K562 (cell line): ENCODE results near the gene TOMM70. TPM values are rescaled to one million over a fixed set of nuclear protein-coding genes. Genes with fewer than 3 reads are reported as not detected.

Experiments used
- ATAC-seq: fragments of 200-7000 bp; cut with Tn5 transposase; 3 replicates; pipeline ENCODE4 v1.9.1; 2020; ENCODE audit warnings: moderate library complexity
- BruUV-seq: library from RNA; stranded (reverse); fragments of 400-500 nt; replicated peaks from 2 replicates; lab custom pipeline; 2021; lab: Mats Ljungman, UMichigan
- CTCF ChIA-PET: fragments of 300-600 bp; formaldehyde crosslinking; extraction: SDS; loops from one replicate; lab custom pipeline; 2021; ENCODE audit warnings: low intra/inter-chr PET ratio; lab: Yijun Ruan, JAX
- POLR2A ChIA-PET: fragments of 300-600, 350-650 bp; sonication (Branson Sonifier 250); formaldehyde crosslinking; extraction: SDS; loops from one replicate; lab custom pipeline; 2021; ENCODE audit warnings: antibody characterized with exemption, inconsistent platforms; lab: Yijun Ruan, JAX
- DNase-seq, 4 experiments: peaks; one replicate each; pipeline versions ENCODE4 v3.0.0 to v3.0.0-alpha.2; 2011 to 2018; ENCODE audit warnings: low spot score in 3 of 4, mixed read lengths in 3 of 4; ENCODE audit errors: extremely low read depth in 1 of 4
- FAIRE-seq: peaks from 2 replicates; lab custom pipeline; 2011; peaks lifted over from hg19 to GRCh38; lab: Jason Lieb, UNC
- H2AFZ ChIP-seq: 2 replicates; pipeline ENCODE4 v1.6.0; 2011; ENCODE audit warnings: low read depth, low read length, control low read depth, inconsistent platforms
- H3K27ac ChIP-seq: fragments of 200-600 bp; 3 replicates; pipeline ENCODE4 v1.8.0; 2011; ENCODE audit warnings: low read depth, mild to moderate bottlenecking, control low read depth, inconsistent platforms, low read length, moderate library complexity, mixed read lengths; ENCODE audit errors: extremely low read depth
- H3K27me3 ChIP-seq, 2 experiments: fragments of 300-600 bp in 1 of 2; 2 replicates in 1 of 2; 3 replicates in 1 of 2; pipeline versions ENCODE4 v1.6.0 to v1.8.0; 2011; ENCODE audit warnings: inconsistent platforms in 2 of 2, low read length in 2 of 2, mild to moderate bottlenecking in 1 of 2, mixed read lengths in 1 of 2, moderate library complexity in 1 of 2; ENCODE audit not compliant: control insufficient read depth in 2 of 2, insufficient read depth in 2 of 2
- H3K36me3 ChIP-seq: fragments of 300-600 bp; 3 replicates; pipeline ENCODE4 v1.8.0; 2011; ENCODE audit warnings: mild to moderate bottlenecking, low read length, inconsistent platforms; ENCODE audit not compliant: control insufficient read depth, insufficient read depth
- H3K4me1 ChIP-seq, 2 experiments: fragments of 200-600 bp in 1 of 2; replicated peaks in 1 of 2; 2 replicates in 1 of 2; 3 replicates in 1 of 2; pipeline versions ENCODE4 v1.5.1 to v1.8.0; 2011; ENCODE audit warnings: inconsistent platforms in 2 of 2, low read length in 2 of 2, mild to moderate bottlenecking in 1 of 2, mixed read lengths in 1 of 2, moderate library complexity in 1 of 2; ENCODE audit not compliant: control insufficient read depth in 2 of 2, insufficient read depth in 2 of 2
- H3K4me2 ChIP-seq: 2 replicates; pipeline ENCODE4 v1.6.1; 2011; ENCODE audit warnings: low read length, control low read depth, inconsistent platforms, mixed read lengths; ENCODE audit not compliant: insufficient read depth
- H3K4me3 ChIP-seq: fragments of 200-600 bp; sonication (generic), shearing (Covaris generic); 2 replicates; pipeline ENCODE4 v1.5.1; 2016; ENCODE audit warnings: control low read depth, inconsistent platforms
- H3K79me2 ChIP-seq: fragments of 200-600 bp; 3 replicates; pipeline ENCODE4 v1.8.0; 2011; ENCODE audit warnings: low read length, inconsistent platforms; ENCODE audit not compliant: control insufficient read depth, insufficient read depth
- H3K9ac ChIP-seq, 2 experiments: 2 replicates each; pipeline versions ENCODE4 v1.6.0 to v1.6.1; 2011; ENCODE audit warnings: low read depth in 2 of 2, low read length in 2 of 2, control low read depth in 1 of 2, inconsistent platforms in 1 of 2, mild to moderate bottlenecking in 1 of 2, mixed read lengths in 1 of 2; ENCODE audit not compliant: insufficient read depth in 1 of 2
- H3K9me1 ChIP-seq: one replicate; pipeline ENCODE4 v1.6.0; 2011; ENCODE audit warnings: inconsistent platforms, mild to moderate bottlenecking, low read length, moderate library complexity; ENCODE audit not compliant: control insufficient read depth, insufficient read depth
- H3K9me3 ChIP-seq: replicated peaks from 2 replicates; pipeline ENCODE4 v1.5.1; 2011; ENCODE audit warnings: low read depth, low read length, inconsistent platforms; ENCODE audit not compliant: control insufficient read depth, insufficient read depth
- H4K20me1 ChIP-seq: replicated peaks from 2 replicates; pipeline ENCODE4 v1.6.1; 2011; ENCODE audit warnings: low read length, inconsistent platforms, mixed read lengths; ENCODE audit not compliant: control insufficient read depth, insufficient read depth
- CCNT2 ChIP-seq: IDR thresholded peaks from 2 replicates; pipeline ENCODE4 v1.6.1; 2011; ENCODE audit warnings: borderline replicate concordance, low read depth, mild to moderate bottlenecking, moderate library complexity, mixed read lengths, low read length; ENCODE audit not compliant: insufficient read length; ENCODE audit errors: extremely low read depth
- HDAC3 ChIP-seq: fragments of 450-650 bp; IDR thresholded peaks from 2 replicates; pipeline ENCODE4 v1.6.1; 2018; ENCODE audit warnings: borderline replicate concordance, mild to moderate bottlenecking, moderate library complexity; ENCODE audit not compliant: partially characterized antibody
- TCF3 ChIP-seq: sonication (generic); formaldehyde crosslinking; IDR thresholded peaks from 2 replicates; pipeline ENCODE4 v1.4.0; 2020; ENCODE audit warnings: mild to moderate bottlenecking, missing genetic modification reagents
- TGIF2 ChIP-seq: sonication (generic); formaldehyde crosslinking; IDR thresholded peaks from 2 replicates; pipeline ENCODE4 v1.8.1; 2022; ENCODE audit warnings: mild to moderate bottlenecking, missing genetic modification reagents, moderate library complexity
- ZNF324 ChIP-seq: fragments of 250-450 bp; sonication (Bioruptor Pico); IDR thresholded peaks from 2 replicates; pipeline ENCODE4 v1.4.0; 2020; ENCODE audit warnings: mild to moderate bottlenecking
- WGBS: fragments of 100-300 bp; shearing (Covaris generic); methylation state at CpG from one replicate; pipeline ENCODE4 v1.1.6; 2016; ENCODE audit warnings: low coverage, mixed read lengths; ENCODE audit not compliant: insufficient coverage; ENCODE audit errors: missing lambda C conversion rate; 5-methylcytosine and 5-hydroxymethylcytosine counted together
- in situ Hi-C: fragments of 300-500 bp; cut with MboI; formaldehyde crosslinking; loops from 4 replicates; pipeline ENCODE4 v1.15.0; 2018; ENCODE audit warnings: inconsistent platforms, mixed read lengths
- intact Hi-C: fragments of 100-400 bp; cut with micrococcal nuclease; formaldehyde crosslinking; loops from 2 replicates; pipeline ENCODE4 v1.14.2; 2022
- polyA plus RNA-seq, 8 experiments: library from polyadenylated mRNA; depleted of rRNA in 4 of 8; stranded (reverse) in 5 of 8; unstranded in 3 of 8; fragments of >200 nt; fragmentation: Nextera tagmentation in 2 of 8; fragmentation: Illumina TruSeq in 1 of 8; extraction: Ambion mirVana in 2 of 8; extraction: Trizol in 1 of 8; gene quantifications; 2 replicates each; pipeline versions ENCODE4 v1.2.1 to v1.2.3, GENCODE V29; 2011 to 2014; ENCODE audit warnings: inconsistent platforms in 1 of 8, missing spikeins in 1 of 8
- total RNA-seq, 7 experiments: library from RNA; depleted of rRNA in 6 of 7; stranded (reverse); fragments of >200 nt in 6 of 7; fragmentation: Illumina TruSeq in 2 of 7; extraction: Trizol in 2 of 7; gene quantifications; 2 replicates each; pipeline versions ENCODE4 v1.2.1 to v1.2.3, GENCODE V29; 2011 to 2021; ENCODE audit warnings: low replicate concordance in 1 of 7
- TF ChIP-seq, protein P1 (sequence below): sonication (generic); formaldehyde crosslinking; IDR thresholded peaks from 2 replicates; pipeline ENCODE4 v1.8.1; 2023; ENCODE audit warnings: mild to moderate bottlenecking, missing genetic modification reagents

The TOMM70 gene
- total and polyA plus RNA-seq, 9 of the 15 experiments (the other 6 are each of a cell fraction or from before 2014, with no cell fraction given): 17.5 to 75.6 (median 54.9) TPM

DNA sequence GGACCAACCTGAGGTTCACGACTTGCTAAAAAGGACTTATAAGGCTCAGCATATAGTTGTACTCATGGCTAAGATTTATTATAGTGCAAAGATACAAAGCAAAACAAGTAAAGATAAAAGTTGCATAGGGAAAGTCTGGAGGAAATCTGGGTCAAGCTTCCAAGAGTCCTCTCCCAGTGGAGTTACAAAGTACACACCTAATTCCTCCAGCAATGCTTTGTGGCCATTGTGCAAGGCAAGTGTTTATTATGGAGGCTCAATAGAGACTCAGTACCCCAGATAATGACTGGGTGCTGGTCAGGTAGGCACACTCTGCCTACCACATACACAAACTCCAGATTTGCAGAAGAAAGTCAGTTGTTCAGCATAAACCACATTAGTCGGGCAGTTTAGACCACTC, 23.4 kb upstream of the TOMM70 start:
- POLR2A ChIA-PET: interaction anchor here (0.6 to 1.7 kb wide), 3 partner anchors 18 to 427 kb away, joined by 3 to 8 read pairs (median 3); partner anchors contain the start of gene LNP1
- intact Hi-C loops: no loop called here
- FAIRE-seq: peak; percentile 6

More for the DNA sequence above, 23.4 kb upstream of the TOMM70 start:
- H3K36me3 ChIP-seq: no peaks in the 10 kb centered on the region
- in situ Hi-C loops: no loop called here
- DNase-seq (no peak), ATAC-seq (no peak)
- no peaks in the 10 kb centered on the region for H3K27me3 ChIP-seq
- H3K9me1 ChIP-seq: no peaks in the 10 kb centered on the region
- no TSS peak for BruUV-seq
- no peaks in the 10 kb centered on the region for H3K9me3 ChIP-seq
- H3K4me3 ChIP-seq: no peak overlapping the region
- TF ChIP-seq TCF3 (CRISPR knock-in tag) (no peak), CCNT2 (no peak), TGIF2 (CRISPR knock-in tag) (no peak), HDAC3 (no peak), ZNF324 (CRISPR knock-in tag) (no peak)
- TF ChIP-seq, protein P1, sequence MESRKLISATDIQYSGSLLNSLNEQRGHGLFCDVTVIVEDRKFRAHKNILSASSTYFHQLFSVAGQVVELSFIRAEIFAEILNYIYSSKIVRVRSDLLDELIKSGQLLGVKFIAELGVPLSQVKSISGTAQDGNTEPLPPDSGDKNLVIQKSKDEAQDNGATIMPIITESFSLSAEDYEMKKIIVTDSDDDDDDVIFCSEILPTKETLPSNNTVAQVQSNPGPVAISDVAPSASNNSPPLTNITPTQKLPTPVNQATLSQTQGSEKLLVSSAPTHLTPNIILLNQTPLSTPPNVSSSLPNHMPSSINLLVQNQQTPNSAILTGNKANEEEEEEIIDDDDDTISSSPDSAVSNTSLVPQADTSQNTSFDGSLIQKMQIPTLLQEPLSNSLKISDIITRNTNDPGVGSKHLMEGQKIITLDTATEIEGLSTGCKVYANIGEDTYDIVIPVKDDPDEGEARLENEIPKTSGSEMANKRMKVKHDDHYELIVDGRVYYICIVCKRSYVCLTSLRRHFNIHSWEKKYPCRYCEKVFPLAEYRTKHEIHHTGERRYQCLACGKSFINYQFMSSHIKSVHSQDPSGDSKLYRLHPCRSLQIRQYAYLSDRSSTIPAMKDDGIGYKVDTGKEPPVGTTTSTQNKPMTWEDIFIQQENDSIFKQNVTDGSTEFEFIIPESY (CRISPR knock-in tag): no peak
- TF ChIP-seq, all 486 proteins: peak for 0
- no peaks in the 10 kb centered on the region for H4K20me1 ChIP-seq
- H3K4me2 ChIP-seq: peak overlapping the region; percentile 66; the same call in 1 of the 2 replicates
- H3K4me1 ChIP-seq: peaks cover 0 to 23% of the 10 kb centered on the region in 2 experiments; a peak in 3 of 5 replicates
- H2AFZ ChIP-seq: peak overlapping the region; percentile 80; the same call in 1 of the 2 replicates
- H3K27ac ChIP-seq: peak overlapping the region; percentile 73; the same call in 1 of the 3 replicates
- H3K79me2 ChIP-seq: no peaks in the 10 kb centered on the region
- CTCF ChIA-PET: no interaction called here
- WGBS: 55% methylated on average over 2 of the region's 2 CpGs
- H3K9ac ChIP-seq: 0 out of 4 replicates have a peak overlapping the region, but pooled peaks of 1 of the 2 experiments have one; percentile 62
